Measurements from ENCODE around the gene CACNA1E. TPM values are rescaled to one million over a fixed set of nuclear protein-coding genes. Genes with fewer than 3 reads are reported as not detected.

CACNA1E gene
- total RNA-seq, 1 experiment from 2014 or later: 0.46 TPM

DNA sequence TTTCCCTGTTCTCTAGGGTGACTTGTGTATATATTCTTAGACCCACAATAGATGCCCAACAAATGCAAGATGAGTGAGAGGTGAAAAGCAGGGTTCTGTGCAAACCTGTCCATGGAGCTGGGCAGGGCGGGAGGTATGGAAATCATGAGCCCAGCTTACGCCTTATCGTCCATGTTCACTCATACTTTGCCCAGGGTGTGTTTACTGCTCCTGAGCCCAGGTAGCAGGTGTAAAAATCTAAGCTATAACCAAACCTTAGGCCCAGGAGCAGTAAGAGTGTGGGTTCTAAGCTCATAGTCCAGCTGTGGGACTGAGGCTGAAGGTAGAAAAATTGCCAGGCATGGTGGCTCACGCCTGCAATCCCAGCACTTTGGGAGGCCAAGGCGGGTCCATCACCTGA, 48.1 kb downstream of the CACNA1E start:
- peaks cover 2% of the 10 kb centered on the region; the same call in 1 of the 2 replicates for H3K27me3 Mint-ChIP-seq (ENCODE audit: low read depth)

More for the DNA sequence above, 48.1 kb downstream of the CACNA1E start:
- no peak overlapping the region for H3K56ac ChIP-seq (ENCODE audit: insufficient read length, low read depth, low read length)
- no peak overlapping the region for H3K18ac ChIP-seq (ENCODE audit: insufficient read length, low read depth, low read length)
- peaks cover 9 to 10% of the 10 kb centered on the region in 2 experiments for H3K4me1 Mint-ChIP-seq
- no peaks in the 10 kb centered on the region for H4K20me1 ChIP-seq (ENCODE audit: control insufficient read depth, insufficient read depth, insufficient read length)
- no CpG with 5 or more reads among the region's 5 CpGs for WGBS (ENCODE audit: extremely low coverage, insufficient read length, low lambda C conversion rate)
- peaks cover 16 to 25% of the 10 kb centered on the region in 2 experiments for H3K9me3 Mint-ChIP-seq
- no peaks in the 10 kb centered on the region; the same call in 1 of the 2 replicates for H3K4me1 ChIP-seq (ENCODE audit: insufficient read depth, low read length)
- no peak overlapping the region for H4K5ac ChIP-seq (ENCODE audit: insufficient read length, low read depth, low read length)
- H4K91ac ChIP-seq (ENCODE audit: insufficient read length, low read depth, low read length): no peak overlapping the region
- no peak for DNase-seq
- no peak overlapping the region for H2BK15ac ChIP-seq (ENCODE audit: low read depth, low read length)
- H4K8ac ChIP-seq (replicated peaks; ENCODE audit: insufficient read length, low read depth, low read length): no peak overlapping the region
- H3K23ac ChIP-seq (ENCODE audit: insufficient read length, low read depth, low read length): no peak overlapping the region
- no peak overlapping the region for H3K4me2 ChIP-seq (ENCODE audit: insufficient read depth, insufficient read length, low read length)
- H2BK12ac ChIP-seq (ENCODE audit: insufficient read length, low read depth, low read length): no peak overlapping the region
- H2BK5ac ChIP-seq (ENCODE audit: insufficient read length, low read length): no peak overlapping the region
- no peak overlapping the region for H3K27ac Mint-ChIP-seq
- H3K36me3 Mint-ChIP-seq (ENCODE audit: insufficient read depth in 1 of 3, low read depth in 3 of 3): peaks cover 10 to 24% (median 17%) of the 10 kb centered on the region in 3 experiments
- H3K9me3 ChIP-seq (ENCODE audit: control insufficient read depth, low read depth, low read length): no peaks in the 10 kb centered on the region
- no peaks in the 10 kb centered on the region for H3K23me2 ChIP-seq (ENCODE audit: insufficient read length, low read depth, low read length, poor library complexity, severe bottlenecking)
- no peaks in the 10 kb centered on the region for H3K79me1 ChIP-seq (ENCODE audit: insufficient read depth, low read depth, low read length, poor library complexity, severe bottlenecking)
- no peak overlapping the region for H3K27ac ChIP-seq (ENCODE audit: insufficient read length, low read depth, low read length)
- no peaks in the 10 kb centered on the region for H3K27me3 ChIP-seq (ENCODE audit: insufficient read depth, low read length)
- no peaks in the 10 kb centered on the region for H3K79me2 ChIP-seq (ENCODE audit: insufficient read depth, low read length)
- H3K4me3 Mint-ChIP-seq: no peak overlapping the region
- no peak overlapping the region for H3T11ph ChIP-seq (ENCODE audit: low read length)
- no peak overlapping the region for H3K4ac ChIP-seq (ENCODE audit: low read depth, low read length)
- H2BK120ac ChIP-seq (ENCODE audit: low read depth, low read length, poor library complexity, severe bottlenecking): no peak overlapping the region
- no peak for TF ChIP-seq CTCF (conservative IDR thresholded peaks at IDR 0.05)
- no peak overlapping the region for H3K14ac ChIP-seq (ENCODE audit: insufficient read depth, low read length)
- no peak overlapping the region for H2BK20ac ChIP-seq (ENCODE audit: low read depth, low read length, poor library complexity, severe bottlenecking)
- H2AFZ ChIP-seq (ENCODE audit: low read length): no peak overlapping the region
- no peak overlapping the region for H2AK5ac ChIP-seq (ENCODE audit: insufficient read length, low read length)
- no peak overlapping the region for H3K9ac ChIP-seq (ENCODE audit: extremely low read depth, insufficient read length, low read length)
